Measurements from ENCODE around the gene SMYD3.

Gene SMYD3

DNA sequence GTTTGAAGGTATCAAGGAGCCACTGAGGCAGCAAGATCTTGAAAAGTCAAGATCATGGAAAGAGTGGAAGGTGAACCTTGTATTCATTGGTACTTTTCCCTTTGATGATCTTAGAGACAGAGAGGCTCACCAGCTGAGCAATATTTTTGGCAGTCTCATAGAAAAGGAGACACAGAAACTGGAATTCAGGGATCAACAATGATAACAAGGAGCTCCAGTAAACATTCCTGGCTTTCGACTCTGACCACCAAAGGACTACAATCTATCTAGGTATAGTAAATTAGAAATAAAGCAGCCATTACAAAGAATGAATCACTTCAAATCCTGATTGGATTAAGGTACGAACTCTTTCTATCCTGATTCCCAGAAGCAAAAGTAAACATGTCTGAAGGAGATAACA is 736.9 kb downstream of the SMYD3 start:
- no peak for TF ChIP-seq POLR2AphosphoS5 (IDR thresholded peaks at IDR 0.05; ENCODE audit: low read depth, low read length)
- TF ChIP-seq SIN3A (IDR thresholded peaks at IDR 0.05; ENCODE audit: borderline replicate concordance, insufficient read depth, low read length), result no peak
- no peak for TF ChIP-seq FOXP2 (optimal IDR thresholded peaks at IDR 0.05; ENCODE audit: borderline replicate concordance, extremely low read depth, extremely low read length, insufficient read depth)
- TF ChIP-seq, protein P1, sequence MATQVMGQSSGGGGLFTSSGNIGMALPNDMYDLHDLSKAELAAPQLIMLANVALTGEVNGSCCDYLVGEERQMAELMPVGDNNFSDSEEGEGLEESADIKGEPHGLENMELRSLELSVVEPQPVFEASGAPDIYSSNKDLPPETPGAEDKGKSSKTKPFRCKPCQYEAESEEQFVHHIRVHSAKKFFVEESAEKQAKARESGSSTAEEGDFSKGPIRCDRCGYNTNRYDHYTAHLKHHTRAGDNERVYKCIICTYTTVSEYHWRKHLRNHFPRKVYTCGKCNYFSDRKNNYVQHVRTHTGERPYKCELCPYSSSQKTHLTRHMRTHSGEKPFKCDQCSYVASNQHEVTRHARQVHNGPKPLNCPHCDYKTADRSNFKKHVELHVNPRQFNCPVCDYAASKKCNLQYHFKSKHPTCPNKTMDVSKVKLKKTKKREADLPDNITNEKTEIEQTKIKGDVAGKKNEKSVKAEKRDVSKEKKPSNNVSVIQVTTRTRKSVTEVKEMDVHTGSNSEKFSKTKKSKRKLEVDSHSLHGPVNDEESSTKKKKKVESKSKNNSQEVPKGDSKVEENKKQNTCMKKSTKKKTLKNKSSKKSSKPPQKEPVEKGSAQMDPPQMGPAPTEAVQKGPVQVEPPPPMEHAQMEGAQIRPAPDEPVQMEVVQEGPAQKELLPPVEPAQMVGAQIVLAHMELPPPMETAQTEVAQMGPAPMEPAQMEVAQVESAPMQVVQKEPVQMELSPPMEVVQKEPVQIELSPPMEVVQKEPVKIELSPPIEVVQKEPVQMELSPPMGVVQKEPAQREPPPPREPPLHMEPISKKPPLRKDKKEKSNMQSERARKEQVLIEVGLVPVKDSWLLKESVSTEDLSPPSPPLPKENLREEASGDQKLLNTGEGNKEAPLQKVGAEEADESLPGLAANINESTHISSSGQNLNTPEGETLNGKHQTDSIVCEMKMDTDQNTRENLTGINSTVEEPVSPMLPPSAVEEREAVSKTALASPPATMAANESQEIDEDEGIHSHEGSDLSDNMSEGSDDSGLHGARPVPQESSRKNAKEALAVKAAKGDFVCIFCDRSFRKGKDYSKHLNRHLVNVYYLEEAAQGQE (IDR thresholded peaks at IDR 0.05; ENCODE audit: insufficient read depth in 1 of 2, low read depth in 2 of 2, low read length in 2 of 2), result no peak
- no peak for TF ChIP-seq TAF1 (IDR thresholded peaks at IDR 0.05; ENCODE audit: borderline replicate concordance, insufficient read depth, low read length)

DNA sequence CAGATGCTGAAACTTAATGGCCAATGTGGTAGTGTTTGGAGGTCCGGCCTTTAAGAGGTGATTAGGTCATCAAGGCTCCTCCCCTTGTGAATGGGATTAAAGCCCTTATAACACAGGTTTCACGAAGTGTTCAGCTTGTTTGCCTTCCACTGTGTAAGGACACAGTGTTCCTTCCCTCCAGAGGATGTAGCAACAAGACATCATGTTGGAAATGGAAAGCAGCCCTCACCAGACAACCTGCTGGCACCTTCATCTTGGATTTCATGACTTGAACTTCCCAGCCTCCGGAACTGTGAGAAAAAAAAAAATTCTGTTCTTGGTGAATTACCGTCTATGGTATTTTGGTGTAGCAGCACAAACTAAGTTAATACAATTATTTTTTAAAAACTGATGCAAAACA is 738.5 kb downstream of the SMYD3 start:
- TF ChIP-seq, protein P1 (IDR thresholded peaks at IDR 0.05; ENCODE audit: insufficient read depth in 1 of 2, low read depth in 2 of 2, low read length in 2 of 2), result no peak
- TF ChIP-seq POLR2AphosphoS5 (IDR thresholded peaks at IDR 0.05; ENCODE audit: low read depth, low read length) (no peak), TAF1 (IDR thresholded peaks at IDR 0.05; ENCODE audit: borderline replicate concordance, insufficient read depth, low read length) (no peak), SIN3A (IDR thresholded peaks at IDR 0.05; ENCODE audit: borderline replicate concordance, insufficient read depth, low read length) (no peak), FOXP2 (optimal IDR thresholded peaks at IDR 0.05; ENCODE audit: borderline replicate concordance, extremely low read depth, extremely low read length, insufficient read depth) (no peak)

DNA sequence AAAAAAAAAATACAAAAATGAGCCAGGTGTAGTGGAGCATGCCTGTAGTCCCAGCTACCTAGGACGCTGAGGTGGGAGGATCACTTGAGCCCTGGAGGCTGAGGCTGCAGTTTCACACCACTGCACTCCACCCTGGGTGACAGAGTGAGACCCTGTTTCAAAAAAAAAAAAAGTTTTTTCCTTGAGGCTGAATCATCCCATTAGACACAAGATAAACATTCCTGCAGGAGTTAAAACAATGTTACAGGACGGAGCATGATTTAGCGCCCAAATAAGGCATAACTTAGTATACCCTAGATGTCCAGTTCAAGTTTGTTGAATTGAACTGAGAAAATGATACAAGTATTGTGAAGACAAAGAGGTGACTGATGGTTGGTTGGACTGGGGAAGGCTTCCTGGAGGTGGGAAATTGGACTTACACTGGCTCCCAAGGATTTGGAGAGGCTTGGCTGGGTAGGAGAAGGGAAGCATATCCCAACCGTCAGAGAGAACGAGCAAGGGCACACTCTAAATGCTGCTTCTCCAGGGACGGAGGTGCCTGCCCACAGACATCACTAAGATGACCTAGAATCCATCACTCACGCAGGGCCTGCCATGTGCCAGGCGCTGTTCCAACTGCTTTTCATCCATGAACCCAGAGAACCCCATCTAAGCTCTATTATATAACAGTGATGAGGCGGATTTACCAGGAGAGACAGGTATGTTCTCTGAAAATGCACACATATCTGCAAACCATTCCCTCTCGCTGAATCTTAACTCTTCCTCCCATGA is 741.7 kb downstream of the SMYD3 start:
- TF ChIP-seq TAF1 (IDR thresholded peaks at IDR 0.05; ENCODE audit: borderline replicate concordance, insufficient read depth, low read length), result no peak
- TF ChIP-seq, protein P1 (IDR thresholded peaks at IDR 0.05; ENCODE audit: insufficient read depth in 1 of 2, low read depth in 2 of 2, low read length in 2 of 2), result no peak
- no peak for TF ChIP-seq POLR2AphosphoS5 (IDR thresholded peaks at IDR 0.05; ENCODE audit: low read depth, low read length)
- no peak for TF ChIP-seq FOXP2 (optimal IDR thresholded peaks at IDR 0.05; ENCODE audit: borderline replicate concordance, extremely low read depth, extremely low read length, insufficient read depth)
- no peak for TF ChIP-seq SIN3A (IDR thresholded peaks at IDR 0.05; ENCODE audit: borderline replicate concordance, insufficient read depth, low read length)

DNA sequence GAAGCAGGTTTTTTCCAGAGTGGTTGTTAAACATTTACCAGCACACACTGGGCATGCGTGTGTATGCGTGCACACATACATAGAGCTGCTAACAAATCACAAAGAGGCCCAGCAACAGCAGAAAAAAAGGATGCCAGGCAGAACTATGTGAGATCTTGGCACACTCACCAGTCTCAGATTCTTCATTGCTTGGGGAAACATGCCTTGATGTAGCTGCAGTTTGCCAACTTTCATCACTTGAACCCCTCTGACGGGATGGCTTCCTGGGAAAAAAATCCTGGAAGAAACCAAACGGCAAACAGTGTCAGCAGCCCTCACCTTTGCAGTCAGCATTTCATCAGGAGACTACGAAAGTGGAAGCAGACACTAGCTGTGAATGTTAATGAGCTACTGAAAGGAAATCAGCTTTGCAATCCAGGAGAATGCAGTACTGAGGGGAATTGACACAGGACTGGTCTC is 743.2 kb downstream of the SMYD3 start:
- TF ChIP-seq POLR2AphosphoS5 (IDR thresholded peaks at IDR 0.05; ENCODE audit: low read depth, low read length), result no peak

DNA sequence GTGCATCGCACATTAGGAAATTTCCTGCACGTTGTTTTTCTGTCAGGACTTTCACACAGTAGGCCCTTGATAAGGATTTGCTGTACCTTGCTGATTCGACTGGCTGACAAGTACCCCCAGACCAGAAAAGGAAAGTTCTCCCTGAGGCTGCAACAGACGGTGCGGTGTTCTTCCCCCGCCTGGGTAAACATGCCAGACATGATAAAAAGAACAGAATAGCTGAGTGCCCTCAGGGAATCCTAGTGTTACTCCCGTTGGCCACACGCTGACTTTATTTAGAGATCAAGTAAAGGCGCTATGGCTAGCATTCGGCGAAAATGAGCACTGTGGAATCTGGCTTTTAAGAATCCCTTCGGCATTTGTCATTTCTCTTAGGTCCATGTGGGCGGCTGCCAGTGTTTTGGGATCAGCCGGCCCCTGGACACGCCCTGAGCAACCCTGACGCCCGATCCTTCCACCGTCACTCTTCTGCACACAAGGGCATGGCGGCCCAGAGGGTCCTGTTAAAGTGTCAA is 744.6 kb downstream of the SMYD3 start:
- no peak for TF ChIP-seq FOXP2 (optimal IDR thresholded peaks at IDR 0.05; ENCODE audit: borderline replicate concordance, extremely low read depth, extremely low read length, insufficient read depth)
- no peak for TF ChIP-seq TAF1 (IDR thresholded peaks at IDR 0.05; ENCODE audit: borderline replicate concordance, insufficient read depth, low read length)
- TF ChIP-seq, protein P1 (IDR thresholded peaks at IDR 0.05; ENCODE audit: insufficient read depth in 1 of 2, low read depth in 2 of 2, low read length in 2 of 2), result no peak
- TF ChIP-seq POLR2AphosphoS5 (IDR thresholded peaks at IDR 0.05; ENCODE audit: low read depth, low read length), result no peak
- TF ChIP-seq SIN3A (IDR thresholded peaks at IDR 0.05; ENCODE audit: borderline replicate concordance, insufficient read depth, low read length), result no peak
